Urothelium cell line (cell line): Measurements from ENCODE around the gene RBM27.
"Not testable (repeated sequence)": the region's sequence is repeated elsewhere in the genome, so short reads cannot be mapped to it uniquely, and the experiment has no call there.

Experiments
- DNase-seq: peaks from one replicate; pipeline ENCODE4 v3.0.0; 2011; ENCODE audit warnings: low spot score, mixed read lengths
- FAIRE-seq: peaks from 2 replicates; lab custom pipeline; 2011; peaks lifted over from hg19 to GRCh38; lab: Jason Lieb, UNC

Gene RBM27

DNA sequence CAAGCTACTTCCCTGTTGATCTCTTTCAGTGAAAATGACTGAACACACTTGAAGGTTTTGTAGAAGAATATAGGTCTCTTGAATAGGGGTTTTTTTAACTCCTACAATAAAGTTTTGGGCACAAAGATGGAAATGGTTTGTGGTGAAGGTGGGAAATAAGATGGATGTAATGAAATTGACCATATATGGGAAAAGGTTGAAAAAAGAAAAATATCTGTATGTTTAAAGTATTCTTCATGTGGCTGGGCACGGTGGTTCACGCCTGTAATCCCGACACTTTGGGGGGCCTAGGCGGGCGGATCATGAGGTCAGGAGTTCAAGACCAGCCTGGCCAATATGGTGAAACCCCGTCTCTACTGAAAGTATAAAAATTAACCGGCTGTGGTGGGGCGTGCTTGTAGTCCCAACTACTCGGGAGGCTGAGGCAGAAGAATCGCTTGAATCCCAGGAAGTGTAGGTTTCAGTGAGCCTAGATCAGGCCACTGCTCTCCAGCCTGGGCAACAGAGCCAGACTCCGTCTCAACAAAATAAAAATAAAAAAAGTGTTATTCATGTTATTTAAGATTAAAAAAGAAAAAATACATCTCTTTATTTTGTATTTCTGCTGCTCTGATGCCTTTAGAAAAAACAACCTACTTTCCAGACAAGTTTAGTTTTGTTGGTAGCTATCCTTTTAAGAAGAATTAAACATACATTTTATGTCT, 2.2 kb downstream of the RBM27 start:
- no peak for FAIRE-seq

DNA sequence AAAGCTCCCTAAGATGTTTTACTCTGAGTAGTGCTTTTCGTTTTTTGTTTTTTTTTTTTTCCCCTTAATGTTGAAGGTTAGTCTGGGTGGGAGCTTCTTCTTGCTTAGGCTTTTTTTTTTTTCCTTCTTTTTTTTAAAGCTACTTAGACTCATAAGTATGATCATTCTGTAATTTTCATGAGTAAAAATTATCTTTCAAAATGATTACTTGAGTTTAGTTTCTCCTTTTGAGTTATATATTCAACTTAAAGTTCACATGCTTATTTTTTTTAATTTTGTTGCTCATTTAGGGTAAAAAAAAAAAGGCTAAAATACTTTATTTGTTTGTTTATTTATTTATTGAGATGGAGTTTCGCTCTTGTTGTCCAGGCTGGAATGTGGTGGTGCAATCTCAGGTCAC, 2.9 kb downstream of the RBM27 start:
- FAIRE-seq (no peak), DNase-seq (no peak)

More for the DNA sequence above, 2.2 kb downstream of the RBM27 start:
- no peak for DNase-seq

DNA sequence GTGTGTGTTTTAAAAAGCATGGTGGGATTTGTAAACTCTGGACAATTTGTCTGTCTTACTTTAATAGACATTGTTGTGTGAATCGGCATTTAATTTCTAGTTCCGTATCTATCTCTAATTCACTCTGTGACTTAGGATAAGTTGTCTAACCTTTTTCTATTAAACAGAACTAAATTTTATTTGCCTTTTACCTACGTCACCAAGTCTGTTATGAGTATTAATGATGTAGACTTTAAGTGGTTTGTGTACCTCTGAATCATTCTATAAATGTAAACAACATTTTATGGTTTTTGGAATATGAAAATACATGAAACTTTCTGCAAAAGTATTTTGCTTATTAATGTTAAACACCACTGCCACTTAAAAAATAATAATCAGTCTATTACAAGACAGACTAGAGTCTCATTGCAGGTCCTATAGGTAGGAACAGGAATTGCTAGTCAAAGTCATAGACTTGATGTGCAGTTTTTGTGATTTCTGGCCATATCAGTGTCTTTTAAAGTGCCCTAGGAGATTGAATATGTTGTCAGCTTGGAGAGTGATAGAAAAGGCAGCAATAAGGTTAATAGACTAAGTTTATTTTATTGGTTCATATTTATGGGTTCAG, 5.6 kb downstream of the RBM27 start:
- FAIRE-seq (no peak), DNase-seq (no peak)

DNA sequence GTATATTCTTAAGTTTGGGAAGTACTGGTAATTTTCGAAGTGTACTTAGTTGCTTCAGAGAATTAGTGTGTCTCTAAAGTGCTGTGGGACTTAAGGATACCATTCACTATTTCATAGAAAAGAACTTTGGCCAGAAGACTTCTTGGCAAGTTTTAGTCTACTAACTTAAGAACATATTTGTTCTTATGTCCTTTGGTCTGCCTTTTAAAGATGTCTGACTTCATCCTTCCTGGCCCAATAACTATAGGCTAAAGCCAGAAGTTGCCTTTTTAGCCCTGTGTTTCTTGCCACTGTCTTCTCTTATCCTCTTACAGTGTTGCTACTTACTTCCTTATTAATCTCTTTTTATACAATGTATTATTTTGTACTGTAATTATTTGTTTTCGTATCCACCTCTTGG, 6.3 kb downstream of the RBM27 start:
- no peak for DNase-seq
- no peak for FAIRE-seq

DNA sequence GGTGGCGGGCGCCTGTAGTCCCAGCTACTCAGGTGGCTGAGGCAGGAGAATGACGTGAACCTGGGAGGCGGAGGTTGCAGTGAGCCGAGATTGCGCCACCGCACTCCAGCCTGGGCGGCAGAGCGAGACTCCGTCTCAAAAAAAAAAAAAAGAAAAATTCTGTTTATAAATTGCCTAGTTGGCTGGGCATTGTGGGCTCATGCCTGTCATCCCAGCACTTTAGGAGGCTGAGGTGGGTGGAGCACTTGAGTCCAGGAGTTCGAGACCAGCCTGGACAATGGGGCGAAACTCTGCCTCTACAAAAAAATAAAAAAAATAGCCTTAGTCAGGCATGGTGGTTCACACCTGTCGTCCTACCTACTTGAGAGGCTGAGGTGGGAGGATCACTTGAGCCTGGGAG, 7.4 kb downstream of the RBM27 start:
- FAIRE-seq, DNase-seq: not testable (repeated sequence)

DNA sequence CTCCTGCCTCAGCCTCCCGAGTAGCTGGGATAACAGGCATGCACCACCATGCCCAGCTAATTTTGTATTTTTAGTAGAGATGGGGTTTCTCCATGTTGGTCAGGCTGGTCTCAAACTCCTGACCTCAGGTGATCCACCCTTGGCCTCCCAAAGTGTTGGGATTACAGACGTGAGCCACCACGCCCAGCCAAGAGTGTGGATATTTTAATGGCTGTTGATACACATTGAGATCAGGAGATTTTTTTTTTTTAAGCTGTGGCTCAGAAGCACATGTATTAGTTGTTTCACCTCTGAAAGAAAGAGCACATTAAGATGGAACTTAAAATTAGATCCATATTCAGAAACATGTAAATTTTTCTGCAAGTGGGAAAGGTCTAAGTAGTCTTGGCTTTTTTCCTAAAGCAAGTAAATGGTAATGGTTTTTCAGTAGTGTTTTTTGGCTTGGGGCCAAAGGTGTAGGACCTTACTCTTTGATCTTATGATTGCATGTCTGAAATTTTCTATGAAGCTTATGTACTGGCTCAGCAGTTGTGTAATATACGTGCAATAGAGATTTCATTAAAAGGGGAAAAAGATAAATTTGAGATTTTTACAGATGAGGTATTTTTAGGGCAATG, 9.9 kb downstream of the RBM27 start:
- FAIRE-seq: no peak
- no peak for DNase-seq

DNA sequence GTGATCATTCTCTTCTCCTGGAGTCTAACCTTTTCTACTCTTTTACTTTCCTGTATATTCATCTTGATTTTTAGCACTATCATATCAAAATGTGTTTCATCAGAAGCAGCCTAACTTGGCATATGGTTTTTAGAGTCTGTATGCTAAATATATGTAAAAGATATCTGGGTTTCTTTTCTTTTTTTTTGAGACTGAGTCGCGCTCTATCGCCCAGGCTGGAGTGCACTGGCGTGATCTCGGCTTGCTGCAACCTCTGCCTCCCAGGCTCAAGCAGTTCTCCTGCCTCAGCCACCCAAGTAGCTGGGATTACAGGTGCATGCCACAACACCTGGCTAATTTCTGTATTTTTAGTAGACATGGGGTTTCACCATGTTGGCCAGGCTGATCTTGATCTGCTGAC, 11.5 kb downstream of the RBM27 start:
- FAIRE-seq, DNase-seq: not testable (repeated sequence)

DNA sequence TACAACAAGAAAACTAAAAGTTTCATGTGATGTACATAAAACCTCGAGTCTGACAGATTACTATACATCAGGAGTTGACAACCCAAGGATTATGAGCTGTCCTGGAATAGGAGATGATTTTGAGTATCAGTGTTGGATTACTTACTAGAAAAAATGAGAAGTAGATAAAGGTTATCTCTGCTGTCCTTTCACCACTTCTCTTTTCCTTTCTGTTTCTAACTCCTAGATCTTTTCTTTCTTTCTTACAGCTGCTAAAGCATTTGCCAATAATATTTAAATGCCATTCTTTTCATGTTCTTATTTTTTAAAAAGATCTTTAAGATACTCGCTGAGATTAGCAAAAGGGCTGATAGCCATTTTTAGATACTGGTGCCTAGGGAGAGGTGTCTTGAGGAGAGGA, 14.8 kb downstream of the RBM27 start:
- FAIRE-seq: no peak
- DNase-seq: no peak

DNA sequence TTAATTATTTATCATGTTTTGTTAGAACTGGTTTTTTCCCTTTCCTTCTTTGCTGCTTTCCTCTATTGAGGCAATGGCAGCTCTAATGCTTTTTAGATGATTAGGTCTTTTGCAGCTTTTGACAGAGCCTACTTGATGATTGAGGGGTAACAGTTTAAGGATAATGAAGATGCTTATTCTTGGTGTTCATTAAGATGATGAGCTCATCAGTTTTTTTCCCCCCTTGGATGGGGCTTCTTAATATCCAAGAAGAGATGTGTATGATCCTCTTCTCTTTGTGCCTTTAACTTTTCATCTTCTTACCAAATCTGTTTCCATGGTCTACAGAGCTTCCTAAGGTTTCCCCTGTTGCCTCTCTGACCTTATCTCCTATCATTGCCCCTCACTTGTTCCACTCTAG, 15.8 kb downstream of the RBM27 start:
- DNase-seq (no peak), FAIRE-seq (no peak)

DNA sequence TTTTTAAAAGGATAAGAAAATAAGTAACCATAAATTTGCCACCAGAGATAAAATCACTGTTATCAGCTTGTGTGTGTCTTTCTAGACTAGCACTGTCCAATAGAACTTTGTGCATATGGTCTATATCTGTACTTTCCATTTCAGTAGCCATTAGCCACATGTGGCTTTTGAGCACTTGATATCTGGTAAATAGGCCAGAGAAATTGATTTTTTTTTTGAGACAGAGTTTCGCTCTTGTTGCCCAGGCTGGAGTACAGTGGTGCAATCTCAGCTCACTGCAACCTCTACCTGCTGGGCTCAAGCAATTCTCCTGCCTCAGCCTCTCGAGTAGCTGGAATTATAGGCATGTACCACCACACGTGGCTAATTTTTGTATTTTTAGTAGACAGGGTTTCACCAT, 17.8 kb downstream of the RBM27 start:
- no peak for FAIRE-seq
- DNase-seq: no peak

DNA sequence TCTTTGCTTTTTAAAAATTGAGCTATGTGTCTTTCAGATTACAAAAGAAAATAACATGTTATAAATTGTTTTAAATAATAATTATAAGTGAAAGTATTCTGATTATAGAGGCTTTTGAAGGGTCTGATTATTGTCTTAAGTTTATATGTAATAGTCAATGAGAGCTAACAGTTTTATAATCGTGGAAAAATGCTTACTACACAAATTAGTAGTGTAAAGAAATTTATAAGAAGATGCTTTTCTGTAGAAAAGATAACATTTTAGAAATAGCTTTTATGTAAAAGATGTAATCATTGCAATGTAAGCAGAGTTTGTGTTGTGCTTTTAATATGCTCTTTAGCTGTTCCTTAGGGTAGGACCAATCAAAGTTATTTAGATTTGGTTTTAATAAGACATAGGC, 18.6 kb downstream of the RBM27 start:
- DNase-seq (no peak), FAIRE-seq (no peak)

DNA sequence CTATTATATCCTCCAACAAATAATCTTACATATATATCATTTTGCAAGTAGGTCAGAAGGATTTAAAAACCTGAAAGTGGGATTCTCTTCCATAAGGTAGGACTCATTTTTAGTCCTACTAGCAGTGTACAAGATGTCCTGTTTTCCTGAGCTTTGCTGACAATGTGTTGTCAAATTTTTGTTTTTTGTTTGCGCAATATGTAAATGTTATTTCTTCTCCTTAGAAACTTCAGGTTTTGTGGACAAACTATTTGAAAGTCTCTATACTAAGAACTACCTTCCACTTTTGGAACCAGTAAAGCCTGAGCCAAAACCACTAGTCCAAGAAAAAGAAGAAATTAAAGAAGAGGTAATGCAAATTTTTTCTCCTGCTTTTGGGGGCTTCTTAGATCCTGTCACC, 19.8 kb downstream of the RBM27 start:
- DNase-seq (no peak), FAIRE-seq (no peak)

DNA sequence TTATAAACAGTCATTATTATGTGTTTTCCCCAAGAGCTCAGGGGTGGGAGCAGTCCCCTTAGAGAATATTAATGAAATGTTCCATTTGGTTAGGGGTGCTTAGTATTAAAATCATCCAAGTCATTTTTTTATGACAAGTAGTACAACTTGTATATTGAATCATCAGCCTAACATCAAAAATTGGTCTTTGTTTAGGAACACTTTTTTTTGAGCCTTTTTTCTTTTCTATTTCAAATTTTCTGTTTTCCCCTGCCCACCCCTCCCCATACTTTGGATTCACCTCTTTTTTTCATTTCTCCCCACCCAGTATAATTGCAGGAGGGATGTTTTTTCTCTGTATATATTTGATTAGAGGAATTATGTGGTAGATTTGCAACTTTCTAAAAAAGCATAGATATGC, 25.8 kb downstream of the RBM27 start:
- no peak for FAIRE-seq

DNA sequence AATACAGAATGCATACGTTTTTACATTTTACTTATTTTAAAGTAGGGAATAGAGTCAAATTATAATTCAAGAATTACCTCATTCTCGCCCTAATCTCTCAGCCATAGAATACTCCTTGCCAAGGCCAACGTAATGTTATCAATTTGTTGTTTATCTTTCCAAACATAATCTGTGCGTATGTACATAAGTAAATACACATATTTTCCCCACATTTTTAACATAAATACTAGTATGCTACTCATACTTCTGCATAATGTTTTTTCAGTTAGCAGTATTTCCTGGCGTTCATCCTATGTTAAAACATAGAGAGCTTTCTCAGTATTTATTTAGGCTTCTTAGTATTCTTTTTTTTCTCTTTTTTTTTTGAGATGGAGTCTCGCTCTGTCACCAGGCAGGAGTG, 28.8 kb downstream of the RBM27 start:
- DNase-seq (no peak), FAIRE-seq (no peak)

More for the DNA sequence above, 25.8 kb downstream of the RBM27 start:
- DNase-seq: no peak

DNA sequence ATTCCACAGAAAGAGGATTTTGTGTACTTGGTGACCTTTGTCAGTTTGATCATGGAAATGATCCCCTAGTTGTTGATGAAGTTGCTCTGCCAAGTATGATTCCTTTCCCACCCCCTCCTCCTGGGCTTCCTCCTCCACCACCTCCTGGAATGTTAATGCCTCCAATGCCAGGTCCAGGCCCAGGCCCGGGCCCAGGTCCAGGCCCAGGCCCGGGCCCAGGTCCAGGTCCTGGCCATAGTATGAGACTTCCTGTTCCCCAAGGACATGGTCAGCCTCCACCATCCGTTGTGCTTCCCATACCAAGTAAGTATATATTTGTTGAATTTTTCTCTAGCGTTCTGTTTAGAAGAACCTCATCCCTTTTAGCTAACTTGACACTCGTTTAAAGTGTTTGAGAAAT, 30.0 kb downstream of the RBM27 start:
- DNase-seq: no peak
- FAIRE-seq: no peak

DNA sequence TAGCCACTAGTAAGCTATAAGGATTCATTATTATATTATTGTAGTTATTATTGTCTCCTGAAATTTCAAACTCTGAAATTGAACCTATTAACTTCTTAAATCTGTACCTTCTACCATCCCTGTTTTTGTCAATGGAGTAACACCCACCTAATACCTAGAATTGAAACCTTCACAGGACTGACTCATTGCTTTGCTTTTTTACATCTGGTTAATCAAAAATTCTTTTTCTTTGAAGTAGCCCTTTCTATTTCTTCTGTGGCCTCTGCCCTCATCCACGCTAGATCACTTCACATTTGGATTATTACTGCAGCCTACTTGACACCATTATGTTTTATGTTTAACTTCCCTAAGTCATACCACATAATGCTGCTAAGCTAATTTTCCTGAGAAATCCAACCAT, 35.6 kb downstream of the RBM27 start:
- FAIRE-seq: no peak
- no peak for DNase-seq

DNA sequence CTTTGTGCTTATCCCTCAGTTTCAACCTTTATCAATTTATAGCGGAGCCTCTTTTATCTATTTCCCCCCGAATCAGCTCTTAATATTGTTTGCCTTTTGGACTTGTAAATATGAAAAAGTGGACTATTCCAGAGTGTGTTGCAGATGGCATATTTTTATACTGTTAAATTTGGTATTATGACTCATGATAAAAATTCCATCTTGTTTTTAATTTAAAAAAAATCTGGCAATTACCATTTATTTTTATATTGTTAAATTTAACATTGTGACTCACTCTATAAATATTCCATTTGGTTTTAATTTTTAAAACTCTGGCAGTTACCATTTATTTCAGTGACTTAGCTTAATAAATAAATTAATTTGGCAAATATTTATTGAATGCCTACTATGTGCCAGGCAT, 37.5 kb downstream of the RBM27 start:
- no peak for FAIRE-seq
- DNase-seq: no peak

DNA sequence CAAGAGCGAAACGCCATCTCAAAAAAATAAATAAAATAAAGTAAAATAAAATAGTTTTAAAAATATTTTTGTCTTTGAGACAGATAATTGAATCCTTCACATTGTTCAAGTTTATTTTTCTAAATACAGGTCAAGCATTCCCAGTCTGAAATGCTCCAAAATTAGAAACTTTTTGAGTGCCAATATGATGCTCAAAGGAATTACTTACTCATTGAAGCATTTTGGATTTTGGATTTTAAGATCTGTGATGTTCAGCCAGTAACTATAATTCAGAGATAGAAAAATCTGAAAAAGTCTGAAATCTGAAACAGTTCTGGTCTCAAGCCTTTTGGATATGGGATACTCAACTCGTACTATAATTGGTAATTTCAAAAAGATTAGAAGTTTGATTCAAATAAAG, 39.8 kb downstream of the RBM27 start:
- no peak for FAIRE-seq
- no peak for DNase-seq

DNA sequence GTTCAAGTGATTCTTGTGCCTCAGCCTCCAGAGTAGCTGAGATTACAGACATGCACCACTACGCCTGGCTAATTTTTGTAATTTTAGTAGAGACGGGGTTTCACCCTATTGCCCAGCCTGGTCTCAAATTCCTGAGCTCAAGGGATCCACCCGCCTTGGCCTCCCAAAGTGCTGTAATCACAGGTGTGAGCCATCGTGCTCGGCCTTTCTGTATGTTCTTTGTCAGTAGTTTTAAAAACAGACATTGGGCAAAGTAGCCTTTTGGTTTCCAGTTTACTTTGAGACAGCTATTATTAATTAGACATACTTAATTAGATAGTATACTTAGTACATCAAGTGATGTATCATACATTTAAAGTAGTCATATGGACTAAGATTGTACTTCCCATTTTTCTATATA, 45.2 kb downstream of the RBM27 start:
- no peak for FAIRE-seq
- no peak for DNase-seq

DNA sequence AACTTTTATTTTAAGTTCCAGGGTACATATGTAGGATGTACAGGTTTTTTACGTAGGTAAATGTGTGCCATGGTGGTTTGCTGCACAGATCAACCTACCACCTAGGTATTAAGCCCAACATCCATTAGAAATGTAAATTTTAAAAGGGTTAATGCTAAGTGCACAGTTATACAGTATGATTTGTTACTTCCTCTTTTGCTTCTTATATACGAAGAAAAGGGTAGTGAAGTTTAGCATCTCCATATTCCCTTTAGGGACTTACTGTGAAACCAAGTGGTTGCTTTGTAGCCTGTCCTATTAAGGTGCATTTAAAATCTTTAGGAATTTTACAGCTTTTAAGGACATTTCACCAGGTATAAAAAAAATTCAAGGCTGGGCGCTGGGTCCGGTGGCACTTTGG, 46.4 kb downstream of the RBM27 start:
- DNase-seq: no peak
- FAIRE-seq: no peak
